H1 (cell line): Measurements from ENCODE around the gene C2orf81. TPM values are rescaled to one million over a fixed set of nuclear protein-coding genes. Genes with fewer than 3 reads are reported as not detected.
A peak's percentile ranks its signal among the peaks of the same experiment; 100 is the strongest.

Experiments
- CBX8 ChIP-seq: fragments of 300-800, 300-1000 bp; sonication (generic); IDR thresholded peaks from 2 replicates; pipeline ENCODE4 v1.7.1; 2016; ENCODE audit warnings: low read depth, low read length, borderline replicate concordance
- CEBPB ChIP-seq: IDR thresholded peaks from 2 replicates; pipeline ENCODE4 v1.6.1; 2012; ENCODE audit warnings: low read depth, low read length
- CREB1 ChIP-seq: IDR thresholded peaks from 2 replicates; pipeline ENCODE4 v1.6.1; 2012; ENCODE audit warnings: inconsistent platforms
- EP300 ChIP-seq, 2 experiments: IDR thresholded peaks; 1 replicate in 1 of 2; 2 replicates in 1 of 2; pipeline ENCODE4 v1.6.1; 2011 to 2012; ENCODE audit warnings: low read depth in 2 of 2, low read length in 2 of 2, mild to moderate bottlenecking in 2 of 2, borderline replicate concordance in 1 of 2, inconsistent platforms in 1 of 2, moderate library complexity in 1 of 2
- EZH2 ChIP-seq: fragments of 200-600 bp; sonication (generic); IDR thresholded peaks from 2 replicates; pipeline ENCODE4 v1.7.1; 2012; ENCODE audit warnings: low read depth, mild to moderate bottlenecking, moderate library complexity, low read length, inconsistent platforms; ENCODE audit not compliant: severe bottlenecking
- HDAC2 ChIP-seq, 2 experiments: fragments of 300-600 bp in 1 of 2; sonication (generic) in 1 of 2; IDR thresholded peaks; 2 replicates each; pipeline ENCODE4 v1.6.1; 2011 to 2012; ENCODE audit warnings: low read depth in 2 of 2, low read length in 2 of 2, mild to moderate bottlenecking in 2 of 2, moderate library complexity in 2 of 2, borderline replicate concordance in 1 of 2, inconsistent platforms in 1 of 2
- MAFK ChIP-seq: IDR thresholded peaks from 2 replicates; pipeline ENCODE4 v1.6.1; 2012; ENCODE audit warnings: low read depth, mild to moderate bottlenecking, improper control_type of control experiment, low read length
- RAD21 ChIP-seq, 2 experiments: IDR thresholded peaks in 1 of 2; conservative IDR thresholded peaks in 1 of 2; 2 replicates each; pipeline ENCODE4 v1.6.1; 2011; ENCODE audit warnings: low read depth in 2 of 2, low read length in 2 of 2, improper control_type of control experiment in 1 of 2, inconsistent platforms in 1 of 2, mild to moderate bottlenecking in 1 of 2, moderate library complexity in 1 of 2
- RBBP5 ChIP-seq: IDR thresholded peaks from 2 replicates; pipeline ENCODE4 v1.7.1; 2012; ENCODE audit warnings: low read depth, mild to moderate bottlenecking, inconsistent platforms, low read length, moderate library complexity, borderline replicate concordance
- SAP30 ChIP-seq: fragments of 300-600 bp; sonication (generic); IDR thresholded peaks from 2 replicates; pipeline ENCODE4 v1.7.1; 2012; ENCODE audit warnings: low read length, moderate library complexity, mild to moderate bottlenecking, inconsistent platforms; ENCODE audit not compliant: insufficient read depth, insufficient replicate concordance
- SIN3A ChIP-seq, 2 experiments: IDR thresholded peaks in 1 of 2; conservative IDR thresholded peaks in 1 of 2; 2 replicates each; pipeline ENCODE4 v1.6.1; 2011 to 2012; ENCODE audit warnings: low read length in 2 of 2, improper control_type of control experiment in 1 of 2, low read depth in 1 of 2, mild to moderate bottlenecking in 1 of 2
- SP4 ChIP-seq: IDR thresholded peaks from 2 replicates; pipeline ENCODE4 v1.6.1; 2012; ENCODE audit warnings: low read length, inconsistent platforms
- SUZ12 ChIP-seq: fragments of 200-600 bp; sonication (generic); IDR thresholded peaks from 2 replicates; pipeline ENCODE4 v1.6.1; 2012; ENCODE audit warnings: mild to moderate bottlenecking, inconsistent platforms, low read length, moderate library complexity, mixed read lengths
- TAF7 ChIP-seq: optimal IDR thresholded peaks from 2 replicates; pipeline ENCODE3; 2011; ENCODE audit warnings: low read depth, mild to moderate bottlenecking, inconsistent platforms, low read length, moderate library complexity, borderline replicate concordance
- TEAD4 ChIP-seq: IDR thresholded peaks from 2 replicates; pipeline ENCODE4 v1.6.1; 2012; ENCODE audit warnings: low read depth, low read length, inconsistent platforms, mixed read lengths
- YY1 ChIP-seq: IDR thresholded peaks from 2 replicates; pipeline ENCODE4 v1.6.1; 2011; ENCODE audit warnings: low read depth, mild to moderate bottlenecking, low read length
- ZNF274 ChIP-seq: IDR thresholded peaks from 2 replicates; pipeline ENCODE4 v1.7.0; 2012; ENCODE audit warnings: low read length, borderline replicate concordance; ENCODE audit errors: extremely low read depth
- polyA plus RNA-seq, 7 experiments: library from polyadenylated mRNA; depleted of rRNA in 3 of 7; stranded (reverse) in 5 of 7; unstranded in 2 of 7; fragments of >200 nt in 5 of 7; fragments of 200-250 nt in 2 of 7; gene quantifications; 1 replicate in 5 of 7; 2 replicates in 1 of 7; 4 replicates in 1 of 7; pipeline versions ENCODE4 v1.2.1 to v1.2.3, GENCODE V29; 2011 to 2013; ENCODE audit warnings: missing spikeins in 2 of 7, mixed read lengths in 2 of 7
- total RNA-seq: library from RNA; stranded (reverse); fragmentation: NEBNext Ultra II Directional; extraction: Animal tissue kit (Norgen Biotek cat#: 25700); gene quantifications from 2 replicates; pipeline ENCODE4 v1.2.1, GENCODE V29; 2021

C2orf81 gene
- total and polyA plus RNA-seq, 2 of the 8 experiments (the other 6 are each of a cell fraction or from before 2014, with no cell fraction given) = 1.6 to 3.3 TPM

GRCh38 chr2:74421221-74421870 lies at the start of gene C2orf81, which contains the start of gene WDR54 (continued):
- TF ChIP-seq SIN3A (conservative IDR thresholded peaks at IDR 0.05 in 1 of 2, IDR thresholded peaks at IDR 0.05 in 1 of 2; ENCODE audit: low read depth in 1 of 2, low read length in 2 of 2) (peak in 1 of 2 experiments; percentile 94; a peak in 2 of 4 replicates), TAF7 (peak; percentile 70), SAP30 (no peak), RBBP5 (no peak), EZH2 (no peak), TEAD4 (0 out of 2 replicates have a peak, but pooled peaks have one; percentile 4), SP4 (no peak), ZNF274 (no peak), SUZ12 (no peak), CBX8 (no peak), YY1 (0 out of 2 replicates have a peak, but pooled peaks have one; percentile 69), CREB1 (peak; percentile 79), RAD21 (IDR thresholded peaks at IDR 0.05 in 1 of 2, conservative IDR thresholded peaks at IDR 0.05 in 1 of 2; ENCODE audit: low read depth in 2 of 2, low read length in 2 of 2) (no peak), EP300 (IDR thresholded peaks at IDR 0.05; ENCODE audit: borderline replicate concordance in 1 of 2, low read depth in 2 of 2, low read length in 2 of 2) (no peak), CEBPB (no peak), MAFK (no peak), HDAC2 (IDR thresholded peaks at IDR 0.05; ENCODE audit: borderline replicate concordance in 1 of 2, low read depth in 2 of 2, low read length in 2 of 2) (peak in 1 of 2 experiments; percentile 88; a peak in 2 of 4 replicates)
